Measurements from ENCODE around the gene CDH5. TPM values are rescaled to one million over a fixed set of nuclear protein-coding genes. Genes with fewer than 3 reads are reported as not detected.

Gene CDH5
- total RNA-seq, 4 donors from 2014 or later, result 31.8 to 237 (median 95.8) TPM

- DNase-seq (ENCODE audit: low spot score), result no peak
- TF ChIP-seq CTCF (IDR thresholded peaks at IDR 0.05), result no peak
- no peak for ATAC-seq (ENCODE audit: low FRiP score)
Observed at GRCh38 chr16:66367968-66368891, 1.7 kb downstream of the CDH5 start.

DNA sequence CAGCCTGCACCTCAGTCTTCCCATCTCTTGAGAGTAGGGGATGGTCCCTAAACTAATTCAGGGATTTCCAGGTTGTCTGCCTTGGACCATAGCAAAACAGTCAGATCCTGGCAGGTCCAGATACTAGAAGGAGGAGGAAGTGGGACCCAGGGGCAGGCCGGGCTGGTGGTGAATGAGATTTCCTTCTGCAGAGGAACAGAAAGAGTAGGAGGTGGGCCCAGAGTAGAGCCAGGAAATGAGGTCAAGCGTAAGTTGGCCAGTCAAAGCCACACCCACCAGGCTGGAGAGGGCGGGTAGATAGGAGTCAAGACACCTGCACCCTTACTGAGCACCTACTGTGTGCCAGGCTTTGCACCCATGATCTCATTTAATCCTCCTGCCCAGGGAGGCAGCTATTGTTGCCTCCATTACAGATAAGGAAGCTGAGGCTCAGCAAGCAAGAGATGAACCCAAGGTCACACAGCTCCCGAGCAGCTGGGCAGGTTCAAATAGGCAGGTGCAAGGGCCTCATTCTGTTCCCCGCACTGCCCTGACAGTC is 2.6 kb downstream of the CDH5 start:
- ATAC-seq (ENCODE audit: low FRiP score), result no peak
- no peak for TF ChIP-seq CTCF (IDR thresholded peaks at IDR 0.05)
- DNase-seq (ENCODE audit: low spot score), result no peak

DNA sequence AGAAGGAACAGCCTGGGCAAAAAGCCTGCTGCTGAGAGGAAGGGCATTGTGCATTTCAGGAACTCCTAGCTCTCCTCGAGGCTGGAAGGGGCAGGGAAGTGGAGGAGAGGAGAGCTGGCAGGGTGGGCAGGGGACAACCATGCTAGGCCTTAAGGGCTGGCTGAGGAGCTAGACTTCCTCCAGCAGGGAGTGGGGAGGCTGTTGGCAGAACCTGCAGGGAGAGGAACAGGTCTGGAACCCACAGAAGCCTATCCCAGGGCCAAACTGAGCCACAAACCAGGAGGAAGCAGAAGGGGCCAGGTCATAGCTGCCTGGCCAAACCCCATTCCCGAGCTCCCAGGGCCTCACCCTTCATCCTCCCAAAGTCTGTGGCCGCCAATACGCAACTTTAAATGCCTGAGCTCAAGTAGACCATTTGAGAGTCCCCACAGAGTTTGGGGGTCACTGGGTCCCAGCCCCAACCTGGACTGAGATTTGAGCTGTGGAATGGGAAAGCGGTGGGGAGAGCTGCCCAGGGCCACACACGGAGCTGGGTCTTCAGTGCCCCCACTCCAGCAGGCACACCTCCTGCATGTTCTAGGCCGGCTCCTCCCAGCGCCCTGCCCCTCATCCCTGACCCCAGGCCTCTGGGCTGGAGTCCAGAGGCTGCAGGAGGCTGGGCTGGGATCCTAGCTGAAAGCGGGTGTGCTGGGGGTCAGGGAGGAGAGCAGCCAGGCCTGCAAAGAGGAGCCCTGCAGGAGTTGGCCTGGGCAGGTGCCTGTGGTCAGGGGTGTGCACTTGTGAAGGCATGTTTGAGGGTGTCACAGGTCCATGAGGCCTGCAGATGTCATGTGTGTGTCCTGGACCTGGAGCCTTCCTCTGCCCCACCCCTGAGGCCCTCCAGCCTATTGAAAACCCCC is 4.5 kb downstream of the CDH5 start:
- ATAC-seq (ENCODE audit: low FRiP score) (no peak), DNase-seq (ENCODE audit: low spot score) (no peak)
- TF ChIP-seq CTCF (IDR thresholded peaks at IDR 0.05), result no peak

GRCh38 chr16:66372078-66372897 is 5.8 kb downstream of the CDH5 start:
- DNase-seq (ENCODE audit: low spot score), result no peak
- TF ChIP-seq CTCF (IDR thresholded peaks at IDR 0.05), result no peak
- ATAC-seq (ENCODE audit: low FRiP score), result no peak

GRCh38 chr16:66372898-66373155 is 6.3 kb downstream of the CDH5 start:
- TF ChIP-seq CTCF (IDR thresholded peaks at IDR 0.05), result no peak
- DNase-seq (ENCODE audit: low spot score) (no peak), ATAC-seq (ENCODE audit: low FRiP score) (no peak)

- DNase-seq (ENCODE audit: low spot score), result no peak
- no peak for ATAC-seq (ENCODE audit: low FRiP score)
- no peak for TF ChIP-seq CTCF (IDR thresholded peaks at IDR 0.05)
Observed at GRCh38 chr16:66373667-66374066, 7.2 kb downstream of the CDH5 start.

Data from omental fat pad (tissue), 4 donors.